T47D (cell line): ENCODE data around the gene COL7A1.

Experiments
- DNase-seq, 2 experiments: peaks; one replicate each; pipeline versions ENCODE4 v3.0.0 to v3.0.0-alpha.2; 2011 to 2012; ENCODE audit warnings: low read depth in 1 of 2, low spot score in 1 of 2
- JUND ChIP-seq: IDR thresholded peaks from 2 replicates; pipeline ENCODE4 v1.6.1; 2012; ENCODE audit warnings: low read depth
- in situ Hi-C: cut with HindIII; loops from 2 replicates; pipeline ENCODE4 v1.10.0; 2016; ENCODE audit warnings: low sequenced_read_pairs, low pct_unique_long_range_greater_than_20kb

Gene COL7A1

GRCh38 chr3:48594417-48595049 is 596 bp downstream of the COL7A1 start:
- no peak for DNase-seq
- no peak for TF ChIP-seq JUND

GRCh38 chr3:48593337-48593736 is 1.8 kb downstream of the COL7A1 start:
- no peak for DNase-seq
- in situ Hi-C loops, result no loop called here
- no peak for TF ChIP-seq JUND

More at GRCh38 chr3:48594417-48595049, 596 bp downstream of the COL7A1 start:
- in situ Hi-C loops, result no loop called here

- DNase-seq, result no peak
- in situ Hi-C loops, result no loop called here
- TF ChIP-seq JUND, result no peak
These were observed 2.5 kb downstream of the COL7A1 start for GRCh38 chr3:48592519-48593087.

DNA sequence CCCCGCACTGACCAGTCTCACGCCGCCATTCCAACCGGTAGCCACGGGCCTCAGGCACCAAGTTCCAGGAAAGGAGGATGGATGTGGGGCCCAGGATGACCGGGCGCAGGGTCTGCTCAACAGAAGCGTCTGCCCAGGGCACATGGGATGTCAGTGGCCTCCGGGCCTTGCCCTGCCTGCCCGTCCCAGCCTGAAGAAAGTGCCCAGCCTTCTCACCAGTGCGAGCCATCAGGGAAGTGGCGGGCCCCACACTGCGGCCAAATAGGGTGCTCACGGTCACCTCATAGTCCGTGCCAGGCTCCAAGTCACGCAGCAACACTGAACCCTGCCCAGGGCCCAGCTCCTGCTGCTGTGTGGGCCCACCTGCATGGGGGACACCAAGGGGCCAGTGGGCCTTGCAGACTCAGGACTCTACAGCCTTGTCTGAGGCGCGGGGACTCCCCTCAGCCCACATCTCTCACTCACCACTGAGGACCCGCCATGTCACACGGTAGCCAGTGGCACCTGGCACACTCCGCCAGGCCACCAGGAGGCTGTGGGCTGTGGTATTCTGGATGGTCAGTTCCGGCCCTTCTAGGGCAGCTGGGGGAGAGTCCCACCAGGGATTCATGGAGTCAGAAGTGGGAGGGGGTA is 3.1 kb downstream of the COL7A1 start:
- DNase-seq, result no peak
- no peak for TF ChIP-seq JUND
- in situ Hi-C loops, result no loop called here

GRCh38 chr3:48591436-48591835 is 3.7 kb downstream of the COL7A1 start:
- DNase-seq, result no peak
- no peak for TF ChIP-seq JUND
- in situ Hi-C loops, result no loop called here

GRCh38 chr3:48588230-48588629 is 6.9 kb downstream of the COL7A1 start:
- in situ Hi-C loops, result no loop called here
- TF ChIP-seq JUND, result no peak
- no peak for DNase-seq

DNA sequence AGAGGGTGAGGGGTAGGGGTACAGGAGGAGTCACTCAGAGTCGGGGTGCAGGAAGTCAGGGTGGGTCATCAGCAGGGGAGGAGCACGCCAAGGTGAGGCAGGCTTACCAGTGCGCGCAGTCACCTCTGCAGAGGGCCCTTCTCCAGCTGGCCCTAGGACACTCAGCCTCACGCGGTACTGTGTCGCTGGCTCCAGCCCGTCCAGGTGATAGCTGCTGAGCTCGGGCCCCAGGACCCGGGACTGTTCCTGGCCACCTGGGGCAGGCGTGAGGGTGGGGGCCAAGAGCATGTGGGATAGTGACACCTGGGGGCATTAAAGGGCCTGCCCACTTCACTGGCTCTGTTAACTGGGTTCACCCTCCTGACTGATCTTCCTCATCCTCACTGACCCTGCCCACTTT is 7.4 kb downstream of the COL7A1 start:
- DNase-seq, result no peak
- in situ Hi-C loops, result no loop called here
- no peak for TF ChIP-seq JUND

DNA sequence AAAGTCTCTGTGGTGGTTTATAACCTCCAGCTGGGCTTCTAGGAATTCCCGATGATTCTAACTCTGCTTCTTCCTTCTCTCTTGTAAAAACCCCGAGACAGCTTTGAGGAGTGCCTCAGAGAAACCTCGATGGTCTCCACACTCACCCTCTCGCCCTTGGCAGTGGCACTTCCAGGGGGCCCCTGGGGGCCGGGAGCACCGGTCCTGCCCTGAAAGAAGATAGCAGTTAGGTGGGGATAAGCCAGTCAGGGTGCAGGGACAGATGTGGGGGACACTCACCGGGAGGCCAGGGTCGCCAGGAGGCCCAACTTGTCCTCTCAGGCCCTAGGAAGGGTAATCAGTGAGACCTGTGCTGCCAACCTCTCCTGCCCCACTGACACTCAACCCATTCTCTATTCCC is 9.7 kb downstream of the COL7A1 start:
- no peak for DNase-seq
- no peak for TF ChIP-seq JUND
- in situ Hi-C loops, result no loop called here

- in situ Hi-C loops, result no loop called here
- TF ChIP-seq JUND, result no peak
These were observed 10.3 kb downstream of the COL7A1 start for GRCh38 chr3:48584836-48585235.

DNA sequence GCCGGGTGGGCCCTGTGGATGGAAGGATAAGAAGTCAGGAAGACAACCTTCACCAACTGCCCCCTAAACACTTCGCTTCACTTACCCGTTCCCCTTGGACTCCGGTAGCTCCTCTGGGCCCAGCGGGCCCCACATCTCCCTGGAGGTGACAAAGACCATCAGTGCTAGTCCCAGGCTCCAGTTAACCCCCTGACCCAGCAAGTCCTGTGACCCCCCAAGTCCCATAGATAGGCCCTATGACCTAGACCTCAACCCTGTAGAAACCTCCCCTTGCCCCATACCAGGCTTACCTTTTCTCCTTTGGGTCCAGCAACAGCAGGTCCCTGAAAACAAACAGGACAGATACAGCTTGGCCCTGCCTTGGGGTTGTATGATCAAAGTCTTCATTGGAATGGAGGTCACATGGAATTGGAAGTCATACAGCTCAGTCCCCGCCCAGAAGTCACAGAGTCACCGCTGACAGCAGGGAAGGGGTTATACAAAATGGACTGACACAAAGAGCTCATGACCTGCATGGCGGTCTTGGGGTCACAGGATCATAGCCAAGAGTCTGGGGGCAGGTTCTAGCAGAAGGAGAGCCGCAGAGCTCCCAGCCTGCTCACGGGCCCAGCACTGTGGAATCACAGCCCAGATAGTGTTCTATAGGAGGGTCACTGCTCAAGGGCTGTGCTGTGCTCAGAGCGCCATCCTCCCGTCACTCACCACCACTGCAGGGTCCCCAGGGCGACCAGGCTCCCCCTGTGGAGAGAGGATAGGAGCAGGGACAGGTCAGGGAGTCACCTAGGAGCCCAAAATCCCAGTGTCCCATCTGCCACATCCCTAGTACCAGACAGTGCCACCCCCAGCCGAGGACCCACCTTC is 13.3 kb downstream of the COL7A1 start:
- in situ Hi-C loops, result no loop called here
- no peak for TF ChIP-seq JUND
- DNase-seq, result no peak

More at GRCh38 chr3:48584836-48585235, 10.3 kb downstream of the COL7A1 start:
- no peak for DNase-seq

GRCh38 chr3:48576647-48577046 is 18.5 kb downstream of the COL7A1 start:
- no peak for DNase-seq
- in situ Hi-C loops, result no loop called here
- no peak for TF ChIP-seq JUND

- in situ Hi-C loops, result no loop called here
- TF ChIP-seq JUND, result no peak
- DNase-seq, result no peak
These were observed 19.8 kb downstream of the COL7A1 start for GRCh38 chr3:48575366-48575765.
